ENCODE measurements around the gene JPH2.

Gene JPH2

DNA sequence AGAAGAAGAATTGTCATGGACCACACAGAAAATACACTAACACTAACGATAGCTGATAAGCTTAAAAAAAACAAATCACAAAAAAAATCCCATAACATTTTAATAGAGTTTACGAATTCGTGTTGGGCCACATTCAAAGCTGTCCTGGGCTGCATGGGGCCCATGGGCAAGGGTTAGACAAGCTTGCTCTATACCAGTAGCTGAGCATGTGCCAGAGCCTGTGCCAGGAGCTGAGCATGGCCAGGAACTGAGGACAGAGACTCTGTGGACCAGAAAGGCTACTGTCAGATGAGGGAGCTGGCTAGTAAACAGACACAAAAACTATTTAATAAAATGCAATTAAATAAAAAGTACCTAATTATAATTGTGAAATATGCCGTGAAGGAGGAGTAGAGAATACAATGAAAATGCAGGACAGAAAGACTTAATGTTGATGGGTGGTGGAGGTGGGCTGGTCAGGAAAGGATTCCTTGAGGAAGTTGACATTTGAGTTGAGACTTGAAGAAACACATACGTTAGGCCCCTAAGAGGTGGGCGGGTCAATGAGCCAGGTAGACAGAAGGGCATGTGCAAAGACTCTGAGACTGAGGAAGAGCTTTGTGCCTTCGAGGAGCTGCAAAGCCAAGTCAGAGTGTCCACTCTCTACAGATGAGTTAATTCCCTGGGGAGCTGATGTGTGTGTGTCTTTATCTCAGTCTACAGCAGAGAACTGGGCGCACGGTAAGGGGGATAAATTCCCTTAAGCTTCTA lies 66.1 kb downstream of the JPH2 start:
- no peak for DNase-seq

DNA sequence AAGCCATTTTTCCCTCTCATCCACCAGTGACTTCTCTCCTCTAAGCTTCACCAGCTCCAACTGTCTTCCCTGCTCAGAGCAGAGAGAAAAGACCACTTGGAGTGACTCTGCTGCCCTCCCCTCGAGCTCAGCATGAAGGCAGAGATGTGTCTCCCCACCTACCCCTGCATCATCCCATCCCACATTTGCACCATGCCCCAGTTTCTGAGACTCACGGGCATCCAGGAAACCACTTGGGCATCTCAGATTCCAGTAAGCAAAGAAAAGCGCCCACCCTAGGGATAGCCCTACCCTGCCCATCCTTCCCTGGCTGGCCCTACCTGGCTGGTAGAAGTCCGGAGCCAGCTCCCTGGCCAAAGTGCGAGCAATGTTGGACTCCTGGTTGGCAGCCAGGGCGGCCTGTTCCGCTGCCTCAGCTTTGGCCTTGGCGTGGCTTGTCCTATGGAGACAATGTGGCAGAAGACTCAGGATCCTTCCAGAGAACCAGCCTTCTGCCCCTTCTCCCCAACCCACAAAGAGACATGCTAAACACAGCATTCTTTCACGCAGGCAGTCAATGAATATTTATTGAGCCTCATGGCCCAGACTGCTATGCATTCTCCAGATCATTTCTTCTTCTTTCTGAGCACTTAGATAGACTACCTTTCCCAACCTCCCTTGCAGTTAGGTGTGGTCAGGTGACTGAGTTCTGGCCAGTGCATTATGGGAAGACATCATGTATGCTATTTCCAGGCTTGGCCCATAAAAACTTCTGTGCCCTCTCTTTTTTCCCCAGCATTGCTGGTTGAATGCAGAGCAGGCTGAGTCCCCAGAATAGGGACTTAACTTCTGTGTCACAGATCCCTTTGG lies 68.6 kb downstream of the JPH2 start:
- no peak for DNase-seq

DNA sequence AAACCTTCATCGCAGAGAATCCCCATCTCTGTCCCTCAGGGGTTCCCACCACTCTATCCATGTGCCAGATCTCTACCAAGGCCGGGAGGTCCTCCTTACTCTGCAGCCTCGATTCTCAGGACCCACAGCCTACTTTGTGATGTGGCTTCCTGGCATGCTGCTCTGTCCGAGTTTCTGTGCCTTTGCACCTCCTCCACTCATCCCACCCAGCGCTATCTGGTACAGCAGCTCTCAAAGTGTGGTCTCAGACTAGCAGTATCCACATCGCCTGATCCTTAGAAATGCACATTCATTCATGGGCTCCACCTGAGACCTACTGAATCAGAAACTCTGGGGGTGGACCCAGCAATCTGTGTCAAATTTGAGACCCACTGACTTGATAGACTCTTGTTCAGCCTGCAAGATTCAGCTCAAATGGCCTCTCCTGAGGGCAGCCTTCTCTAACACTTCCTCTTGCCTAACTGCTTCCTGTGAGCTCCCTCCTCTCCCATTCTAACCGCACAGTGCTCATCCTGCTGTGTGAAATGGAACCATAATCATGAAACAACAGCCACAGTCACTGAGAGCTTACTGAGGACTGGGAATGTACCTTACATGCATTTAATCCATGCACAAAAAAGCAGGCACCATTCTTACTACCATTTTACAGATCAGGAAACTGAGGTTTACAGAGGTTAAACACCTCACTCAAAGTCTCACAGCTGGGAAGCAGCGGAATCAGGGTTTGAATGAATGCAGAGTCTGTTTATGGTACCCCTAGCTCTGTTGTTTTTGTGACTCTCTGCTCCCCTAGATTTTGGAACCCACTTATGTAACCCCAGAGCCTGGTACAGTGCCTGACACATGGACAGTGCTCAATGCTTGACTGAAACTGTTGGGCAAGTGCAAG lies 69.4 kb downstream of the JPH2 start:
- no peak for DNase-seq

- DNase-seq = no peak
Observed at GRCh38 chr20:44115762-44116644, 71.0 kb downstream of the JPH2 start.

- no peak for DNase-seq
Observed at GRCh38 chr20:44115181-44115580, 71.8 kb downstream of the JPH2 start.

DNA sequence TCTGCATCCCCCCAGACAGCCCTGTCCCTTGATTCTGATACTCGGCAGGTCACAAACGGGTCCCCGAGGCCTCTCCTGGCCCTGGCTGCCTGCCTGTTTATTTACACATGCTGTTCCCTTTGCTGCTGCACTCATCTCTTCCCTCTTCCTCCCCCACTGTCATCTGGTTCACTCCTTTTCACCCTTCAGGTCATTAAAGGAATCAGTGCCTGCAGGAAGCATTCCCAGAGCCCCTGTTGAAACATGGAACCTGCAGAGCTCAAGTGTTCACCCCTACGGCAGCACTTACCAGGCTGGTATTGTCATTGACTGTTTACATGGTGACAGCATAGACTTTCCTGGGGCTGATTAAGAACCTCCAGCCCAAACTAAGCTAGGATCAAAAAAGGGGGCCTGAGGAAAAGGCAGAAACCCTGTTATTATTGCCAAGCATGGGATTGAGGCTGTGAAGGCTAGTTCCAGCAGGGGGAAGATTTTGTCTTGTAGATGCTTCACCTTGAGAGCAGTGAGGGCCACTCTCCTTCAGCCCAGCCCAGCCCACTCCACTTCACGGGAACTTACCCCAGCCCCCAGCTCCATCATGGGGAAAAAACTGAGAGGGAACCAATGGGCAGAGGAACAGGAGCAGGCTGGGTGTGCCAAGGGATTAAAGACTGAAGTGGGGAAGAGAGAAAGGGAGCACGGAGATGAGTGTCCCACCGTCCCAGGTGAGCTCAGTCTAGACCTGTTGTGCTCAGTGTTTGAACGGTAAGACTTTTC lies 73.2 kb downstream of the JPH2 start:
- DNase-seq = no peak

GRCh38 chr20:44112889-44113617 lies 73.9 kb downstream of the JPH2 start:
- DNase-seq = no peak

- no peak for DNase-seq
Observed at GRCh38 chr20:44112456-44112855, 74.5 kb downstream of the JPH2 start.

GRCh38 chr20:44111712-44112335 lies 75.2 kb downstream of the JPH2 start:
- DNase-seq = no peak

- DNase-seq = no peak
Observed at GRCh38 chr20:44110816-44111568, 76.0 kb downstream of the JPH2 start.

DNA sequence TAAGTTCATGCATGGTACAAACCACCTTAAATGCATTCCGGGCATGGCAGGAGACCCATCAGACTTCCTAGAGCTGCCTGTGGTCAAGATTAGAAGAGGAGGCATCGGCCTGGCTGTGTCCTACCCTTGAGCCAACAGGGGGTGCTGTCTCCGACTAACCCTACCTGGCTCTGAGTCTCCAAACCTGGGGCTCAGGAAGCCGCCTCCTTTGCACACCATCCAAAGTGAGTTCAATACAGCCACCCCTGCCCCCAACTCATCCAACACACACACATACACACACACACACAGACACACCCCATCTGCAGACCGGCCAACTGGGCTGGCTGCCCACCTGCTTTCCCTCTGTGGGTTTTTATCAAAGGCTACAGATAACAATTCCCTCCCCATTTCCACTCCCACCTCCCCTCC lies 77.0 kb downstream of the JPH2 start:
- no peak for DNase-seq

DNA sequence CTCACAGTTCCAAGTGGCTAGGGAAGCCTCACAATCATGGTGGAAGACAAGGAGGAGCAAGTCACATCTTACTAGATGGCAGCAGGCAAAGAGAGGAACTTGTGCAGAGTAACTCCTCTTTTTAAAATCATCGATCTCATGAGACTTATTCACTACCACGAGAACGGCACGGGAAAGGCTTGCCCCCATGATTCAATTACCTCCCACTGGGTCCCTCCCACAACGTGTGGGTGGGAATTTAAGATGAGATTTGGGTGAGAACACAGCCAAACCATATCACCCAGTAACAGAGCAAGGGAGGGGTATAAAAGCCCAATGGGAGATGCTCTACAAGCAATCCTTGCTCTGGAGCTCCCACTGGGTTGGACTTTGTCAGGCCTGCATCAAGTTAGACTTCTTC lies 80.4 kb downstream of the JPH2 start:
- no peak for DNase-seq

DNA sequence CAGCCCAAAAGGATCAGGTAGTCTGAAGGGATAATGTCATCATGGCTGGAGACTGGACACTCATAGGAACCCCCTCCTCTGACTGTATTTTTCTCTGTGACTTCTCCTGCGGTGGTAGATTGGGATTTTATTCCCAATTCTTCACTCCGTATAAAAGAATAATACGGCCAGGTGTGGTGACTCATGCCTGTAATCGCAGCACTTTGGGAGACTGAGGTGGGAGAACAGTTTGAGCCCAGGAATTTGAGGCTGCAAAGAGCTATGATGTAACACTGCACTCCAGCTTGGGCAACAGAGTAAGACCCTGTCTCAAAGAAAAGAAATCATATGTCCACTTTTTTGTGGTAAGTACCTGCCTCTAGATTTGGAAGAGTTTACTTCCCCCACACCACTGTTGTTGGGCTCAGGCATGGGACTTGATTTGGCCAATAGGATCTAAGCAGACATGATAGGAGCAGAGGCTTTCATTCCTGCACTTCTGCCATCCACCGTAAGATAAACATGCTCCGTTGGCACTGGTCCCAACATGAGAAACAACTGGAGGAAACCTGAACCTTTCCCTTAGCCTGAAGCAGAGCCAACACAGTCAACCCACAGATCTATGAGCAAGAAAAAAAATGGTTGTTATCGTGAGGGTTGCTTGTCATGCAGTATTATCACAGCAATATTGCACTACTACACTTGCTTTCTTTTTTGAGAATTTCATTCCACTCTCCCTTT lies 82.0 kb downstream of the JPH2 start:
- no peak for DNase-seq

DNA sequence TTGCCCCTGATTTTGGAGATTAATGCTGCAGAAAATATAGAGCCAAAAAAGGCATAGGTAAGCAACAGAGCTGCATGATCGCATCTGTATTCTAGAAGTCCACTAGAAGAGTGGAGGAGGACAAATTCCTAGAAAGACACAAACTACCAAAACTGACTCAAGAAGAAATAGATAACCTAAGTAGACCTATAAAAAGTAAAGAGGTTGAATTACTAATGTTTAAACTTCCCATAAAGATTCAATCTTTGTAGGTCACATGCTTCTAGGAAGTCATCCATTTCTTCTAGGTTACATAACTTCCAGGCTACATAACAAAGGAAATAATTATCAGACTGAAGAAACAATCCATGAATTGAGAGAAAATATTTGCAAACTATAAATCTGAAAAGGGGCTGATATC lies 84.4 kb downstream of the JPH2 start:
- no peak for DNase-seq

- no peak for DNase-seq
Observed at GRCh38 chr20:44099832-44100231, 87.2 kb downstream of the JPH2 start.

- no peak for DNase-seq
Observed at GRCh38 chr20:44098657-44099056, 88.3 kb downstream of the JPH2 start.

GRCh38 chr20:44098256-44098630 lies 88.7 kb downstream of the JPH2 start:
- no peak for DNase-seq

- DNase-seq = no peak
Observed at GRCh38 chr20:44097521-44098255, 89.3 kb downstream of the JPH2 start.
